Activated T-helper 2 cell treated with anti-CD3 and anti-CD28 coated beads, Interferon-gamma antibody, Interleukin-2, Interleukin-4, amounts not matched to agents 10 μg/mL and 5 μg/mL and 100 μg/mL, durations not matched to agents 14 hours and 24 hours and 36 hours (primary cell): ENCODE results near the gene ALDH6A1. TPM values are rescaled to one million over a fixed set of nuclear protein-coding genes. Genes with fewer than 3 reads are reported as not detected.
A peak's percentile ranks its signal among the peaks of the same experiment; 100 is the strongest.

Experiments
- DNase-seq: peaks from one replicate; pipeline ENCODE4 v3.0.0; 2021; ENCODE audit warnings: low spot score
- H3K27ac Mint-ChIP-seq: one replicate; pipeline ENCODE4 v1.8.0; 2021; ENCODE audit warnings: mixed read lengths
- H3K27me3 Mint-ChIP-seq: one replicate; pipeline ENCODE4 v1.8.0; 2021; ENCODE audit warnings: low read depth, mixed read lengths
- H3K36me3 Mint-ChIP-seq: one replicate; pipeline ENCODE4 v1.8.0; 2021; ENCODE audit warnings: low read depth, mixed read lengths
- H3K4me1 Mint-ChIP-seq: one replicate; pipeline ENCODE4 v1.8.0; 2021; ENCODE audit warnings: low read depth, mixed read lengths
- H3K4me3 Mint-ChIP-seq: one replicate; pipeline ENCODE4 v1.8.0; 2021; ENCODE audit warnings: low read depth, mild to moderate bottlenecking, moderate library complexity, mixed read lengths
- H3K9me3 Mint-ChIP-seq: one replicate; pipeline ENCODE4 v1.8.0; 2021; ENCODE audit warnings: mixed read lengths
- intact Hi-C: fragments of 100-400 bp; cut with micrococcal nuclease; formaldehyde crosslinking; loops from one replicate; pipeline ENCODE4 v1.15.1; 2023
- total RNA-seq: library from RNA; stranded (reverse); gene quantifications from 2 replicates; pipeline ENCODE4 v1.2.3, GENCODE V29; 2022

ALDH6A1 gene
- total RNA-seq, 1 donor from 2014 or later: 14.8 TPM

DNA sequence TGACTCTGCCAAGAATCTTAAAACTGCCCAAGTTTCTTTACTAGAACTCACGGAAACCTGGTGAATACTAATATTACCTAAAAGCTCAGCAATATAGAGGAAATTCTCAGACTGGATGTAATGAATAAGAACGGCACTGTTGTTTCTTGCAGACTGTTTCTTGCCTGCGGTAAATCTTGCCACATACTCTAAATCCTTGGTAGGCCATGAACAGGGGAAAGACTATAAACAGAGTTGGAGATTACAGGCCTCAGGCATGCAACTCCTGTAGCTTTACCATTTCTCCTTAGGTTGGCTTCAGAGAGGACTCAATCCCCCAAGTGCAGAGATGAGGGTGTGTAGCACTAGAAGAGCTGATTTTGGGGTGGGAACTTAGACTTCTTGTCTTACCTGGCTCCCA lies 1.1 kb downstream of the ALDH6A1 start:
- Mint-ChIP-seq H3K4me1 (peaks cover 34% of the 10 kb centered on the region), H3K27ac (no peak overlapping the region), H3K27me3 (no peaks in the 10 kb centered on the region), H3K36me3 (no peaks in the 10 kb centered on the region), H3K9me3 (no peaks in the 10 kb centered on the region), H3K4me3 (peak overlapping the region; percentile 100)
- DNase-seq: no peak
- intact Hi-C loops: no loop called here

DNA sequence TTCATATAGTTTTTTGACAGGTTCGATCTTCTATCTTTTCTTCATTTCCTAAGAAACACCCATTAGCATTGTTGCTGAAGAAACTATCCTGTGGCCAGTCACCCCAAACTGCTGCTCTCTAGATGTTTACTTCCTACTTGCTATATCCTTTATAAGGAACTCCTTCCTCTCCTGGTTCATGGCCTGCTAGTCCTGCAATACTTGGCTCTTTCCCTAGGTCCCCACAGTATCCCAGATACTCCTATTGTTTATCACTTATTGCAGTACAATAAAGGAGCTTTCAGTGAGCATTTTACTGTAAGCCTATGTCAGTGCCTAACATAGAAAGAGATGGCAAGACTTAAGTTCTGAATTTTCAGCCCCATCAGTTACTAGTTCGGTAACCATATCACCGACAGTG lies 2.8 kb downstream of the ALDH6A1 start:
- Mint-ChIP-seq H3K4me1 (peaks cover 32% of the 10 kb centered on the region), H3K36me3 (no peaks in the 10 kb centered on the region), H3K27me3 (no peaks in the 10 kb centered on the region), H3K4me3 (no peak overlapping the region), H3K9me3 (no peaks in the 10 kb centered on the region), H3K27ac (no peak overlapping the region)
- intact Hi-C loops: no loop called here
- DNase-seq: no peak

DNA sequence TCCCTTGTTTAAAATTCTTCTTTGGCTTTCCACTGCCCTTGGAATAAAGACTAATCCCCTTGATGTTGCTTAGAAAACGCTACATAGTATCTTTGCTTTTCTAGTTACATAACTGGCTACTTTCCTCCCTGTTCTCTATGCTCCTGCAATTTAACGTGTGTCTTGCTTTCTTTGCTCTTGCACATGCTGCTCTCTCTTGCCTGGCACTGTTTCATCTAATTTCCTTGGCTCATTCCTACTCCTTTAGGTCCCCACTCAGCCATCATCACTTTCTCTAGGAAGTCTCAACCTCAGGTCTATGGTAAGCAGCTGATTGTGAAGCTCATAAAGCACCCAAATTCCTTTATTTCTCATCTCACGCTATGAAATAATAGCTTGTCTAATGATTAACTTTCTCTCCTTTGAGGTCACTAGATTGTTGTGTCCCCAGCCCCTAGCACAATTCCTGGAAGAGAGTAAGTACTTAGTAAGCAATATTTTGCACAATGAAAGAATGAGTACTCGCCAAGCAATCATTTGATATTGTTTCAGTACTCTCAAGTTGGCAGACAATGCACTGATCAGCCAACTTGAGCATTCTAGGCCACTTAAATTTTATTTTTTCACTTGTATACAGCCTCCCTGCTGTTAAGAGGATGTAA lies 3.3 kb downstream of the ALDH6A1 start:
- no peaks in the 10 kb centered on the region for H3K36me3 Mint-ChIP-seq
- H3K9me3 Mint-ChIP-seq: no peaks in the 10 kb centered on the region
- no peak overlapping the region for H3K27ac Mint-ChIP-seq
- intact Hi-C loops: no loop called here
- peaks cover 26% of the 10 kb centered on the region for H3K4me1 Mint-ChIP-seq
- no peak for DNase-seq
- no peaks in the 10 kb centered on the region for H3K27me3 Mint-ChIP-seq
- H3K4me3 Mint-ChIP-seq: no peak overlapping the region

DNA sequence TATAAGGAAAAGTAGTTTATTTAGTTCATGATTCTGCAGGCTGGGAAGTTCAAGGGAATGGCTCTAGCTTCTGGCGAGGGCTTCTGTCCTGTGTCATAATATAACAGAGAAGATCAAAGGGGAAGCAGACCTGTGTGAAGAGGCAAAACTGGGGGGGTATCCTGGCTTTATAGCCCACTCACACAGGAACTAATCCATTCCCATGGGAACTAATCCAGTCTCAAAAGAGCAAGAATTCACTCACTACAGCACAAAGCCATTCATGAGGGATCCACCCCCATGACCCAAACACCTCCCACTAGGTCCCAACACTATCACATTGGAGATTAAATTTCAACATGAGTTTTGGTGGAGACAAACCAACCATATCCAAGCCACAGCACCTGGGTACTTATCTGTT lies 6.9 kb downstream of the ALDH6A1 start:
- no peak for DNase-seq
- H3K9me3 Mint-ChIP-seq: no peaks in the 10 kb centered on the region
- H3K27me3 Mint-ChIP-seq: no peaks in the 10 kb centered on the region
- no peak overlapping the region for H3K27ac Mint-ChIP-seq
- intact Hi-C loops: no loop called here
- no peak overlapping the region for H3K4me3 Mint-ChIP-seq
- peaks cover 6% of the 10 kb centered on the region for H3K4me1 Mint-ChIP-seq
- no peaks in the 10 kb centered on the region for H3K36me3 Mint-ChIP-seq

DNA sequence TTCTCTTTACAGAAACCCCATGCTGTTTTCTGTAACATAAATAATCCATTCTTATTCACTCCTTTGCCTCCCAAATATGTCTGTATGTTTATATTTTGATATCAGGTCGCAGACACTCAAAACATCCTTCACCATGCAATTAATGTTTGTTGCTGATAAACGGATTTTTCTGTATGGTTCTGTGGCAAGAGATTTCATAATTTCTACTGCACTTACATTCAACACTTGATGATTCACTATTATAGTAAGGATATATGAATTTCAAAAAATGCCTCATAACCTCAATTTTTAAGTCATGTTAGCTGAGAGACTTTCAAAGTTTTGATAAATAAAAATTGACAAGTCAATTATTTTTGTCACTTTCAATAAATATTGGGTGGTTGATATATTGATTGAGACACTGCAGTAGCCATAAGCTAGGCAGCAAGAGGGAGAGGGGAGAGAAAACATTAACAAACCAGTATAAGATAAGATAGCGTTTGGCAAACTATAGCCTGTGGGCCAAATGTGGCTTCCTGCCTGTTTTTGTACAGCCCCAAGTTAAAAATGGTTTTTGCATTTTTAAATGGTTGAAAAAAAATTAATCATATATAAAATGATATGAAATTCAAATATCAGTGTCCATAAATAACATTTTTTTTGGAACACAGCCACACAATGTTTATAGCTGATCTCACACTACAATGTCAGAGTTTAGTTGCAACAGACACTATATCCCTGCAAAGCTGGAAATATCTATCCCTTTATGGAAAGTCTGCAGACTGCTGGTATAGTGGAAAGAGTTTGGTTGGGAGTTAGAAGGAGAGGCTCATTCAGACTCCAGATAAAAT lies 18.3 kb downstream of the ALDH6A1 start:
- Mint-ChIP-seq H3K9me3 (no peaks in the 10 kb centered on the region), H3K4me3 (no peak overlapping the region), H3K27ac (no peak overlapping the region), H3K36me3 (peaks cover 25% of the 10 kb centered on the region), H3K4me1 (peaks cover 1% of the 10 kb centered on the region), H3K27me3 (no peaks in the 10 kb centered on the region)
- intact Hi-C loops: no loop called here
- no peak for DNase-seq

DNA sequence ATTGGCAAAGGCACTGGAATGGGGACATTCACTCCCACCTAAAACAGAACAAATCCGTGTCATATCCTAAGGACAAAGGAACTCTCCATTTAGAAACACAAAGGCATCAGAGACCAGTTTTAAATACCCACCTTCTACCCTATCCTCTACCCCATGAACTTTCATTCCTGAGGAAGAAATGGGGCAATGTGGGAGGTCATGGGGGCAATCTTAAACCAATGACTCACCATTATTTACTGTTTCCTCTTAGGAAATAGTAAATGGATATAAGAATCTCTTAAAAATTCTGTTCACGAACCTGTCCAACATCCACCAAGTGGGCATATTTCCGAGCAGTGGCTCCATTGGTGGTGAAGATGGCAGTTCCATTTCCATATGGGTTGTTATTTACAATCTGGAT lies 19.4 kb downstream of the ALDH6A1 start:
- Mint-ChIP-seq H3K4me3 (no peak overlapping the region), H3K9me3 (no peaks in the 10 kb centered on the region), H3K4me1 (peaks cover 1% of the 10 kb centered on the region), H3K27ac (no peak overlapping the region), H3K27me3 (no peaks in the 10 kb centered on the region), H3K36me3 (peaks cover 30% of the 10 kb centered on the region)
- DNase-seq: no peak
- intact Hi-C loops: no loop called here

DNA sequence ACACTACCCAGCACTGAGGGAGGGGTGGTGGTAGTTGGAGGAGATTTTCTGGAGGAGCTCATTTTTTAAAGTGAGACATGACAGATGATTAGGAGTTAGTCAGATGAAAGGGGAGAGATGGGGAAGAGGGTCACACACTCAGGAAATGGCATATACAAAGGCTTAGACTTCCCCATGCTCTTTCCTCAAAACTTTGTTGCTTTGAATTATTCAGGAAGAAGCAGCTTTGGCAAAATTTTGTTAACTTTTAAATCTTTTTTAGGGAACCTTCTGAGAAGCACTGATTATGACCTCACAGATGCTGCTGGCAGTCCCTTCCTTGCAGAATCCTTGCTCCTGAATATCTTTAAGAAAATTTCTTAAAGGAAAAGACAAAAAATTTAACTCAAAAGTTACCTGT lies 19.8 kb downstream of the ALDH6A1 start:
- Mint-ChIP-seq H3K27me3 (no peaks in the 10 kb centered on the region), H3K36me3 (peaks cover 30% of the 10 kb centered on the region), H3K9me3 (no peaks in the 10 kb centered on the region), H3K4me3 (no peak overlapping the region), H3K27ac (no peak overlapping the region), H3K4me1 (peaks cover 1% of the 10 kb centered on the region)
- intact Hi-C loops: no loop called here
- DNase-seq: no peak

DNA sequence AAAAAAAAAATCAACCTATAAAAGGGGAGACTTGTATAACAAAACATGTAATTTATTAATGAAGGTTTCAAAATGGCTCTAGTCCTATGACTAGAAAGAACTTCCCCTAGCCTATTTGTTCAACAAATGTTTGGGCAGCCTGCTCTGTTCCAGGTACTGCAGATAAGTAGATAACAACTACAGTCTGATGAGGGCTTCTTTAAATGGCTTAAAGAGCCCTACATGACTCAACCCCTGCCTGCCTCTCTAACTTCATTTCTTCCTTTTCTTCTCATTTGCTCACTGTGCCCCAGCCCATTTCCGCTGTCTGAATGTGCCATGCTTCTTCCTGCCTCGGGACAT lies 21.5 kb downstream of the ALDH6A1 start:
- intact Hi-C loops: no loop called here
- no peak overlapping the region for H3K27ac Mint-ChIP-seq
- peaks cover 1% of the 10 kb centered on the region for H3K4me1 Mint-ChIP-seq
- peaks cover 27% of the 10 kb centered on the region for H3K36me3 Mint-ChIP-seq
- H3K9me3 Mint-ChIP-seq: no peaks in the 10 kb centered on the region
- no peak overlapping the region for H3K4me3 Mint-ChIP-seq
- no peaks in the 10 kb centered on the region for H3K27me3 Mint-ChIP-seq
- DNase-seq: no peak

DNA sequence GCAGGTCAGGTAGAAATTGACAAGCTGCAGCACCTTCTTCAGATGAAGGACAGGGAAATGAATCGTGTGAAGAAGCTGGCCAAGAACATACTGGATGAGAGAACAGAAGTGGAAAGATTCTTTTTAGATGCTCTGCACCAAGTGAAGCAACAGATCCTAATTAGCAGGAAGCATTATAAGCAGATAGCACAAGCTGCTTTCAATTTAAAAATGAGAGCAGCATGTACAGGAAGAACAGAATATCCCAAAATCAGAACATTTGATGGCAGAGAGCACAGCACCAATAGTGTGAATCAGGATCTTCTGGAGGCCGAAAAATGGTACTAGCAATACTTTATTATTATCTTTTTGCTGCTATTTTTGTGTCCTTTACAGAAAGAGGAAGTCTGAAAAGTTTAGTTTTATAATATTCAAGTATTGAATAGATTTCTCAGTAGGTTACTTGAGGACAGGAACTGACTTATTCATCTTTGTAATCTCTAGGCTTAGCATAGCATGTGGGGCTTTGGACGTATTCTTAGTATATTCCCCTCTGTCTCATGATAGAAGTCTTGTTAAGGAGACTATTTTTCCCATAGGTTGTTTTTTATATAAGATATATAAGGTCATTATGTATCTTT lies 34.3 kb downstream of the ALDH6A1 start:
- intact Hi-C loops: loop anchor here (10.0 kb wide), 1 partner anchor 305 kb away; no protein-coding TSS in a partner anchor
- Mint-ChIP-seq H3K4me3 (no peak overlapping the region), H3K9me3 (no peaks in the 10 kb centered on the region), H3K27me3 (no peaks in the 10 kb centered on the region), H3K36me3 (no peaks in the 10 kb centered on the region), H3K27ac (no peak overlapping the region), H3K4me1 (no peaks in the 10 kb centered on the region)
- no peak for DNase-seq

DNA sequence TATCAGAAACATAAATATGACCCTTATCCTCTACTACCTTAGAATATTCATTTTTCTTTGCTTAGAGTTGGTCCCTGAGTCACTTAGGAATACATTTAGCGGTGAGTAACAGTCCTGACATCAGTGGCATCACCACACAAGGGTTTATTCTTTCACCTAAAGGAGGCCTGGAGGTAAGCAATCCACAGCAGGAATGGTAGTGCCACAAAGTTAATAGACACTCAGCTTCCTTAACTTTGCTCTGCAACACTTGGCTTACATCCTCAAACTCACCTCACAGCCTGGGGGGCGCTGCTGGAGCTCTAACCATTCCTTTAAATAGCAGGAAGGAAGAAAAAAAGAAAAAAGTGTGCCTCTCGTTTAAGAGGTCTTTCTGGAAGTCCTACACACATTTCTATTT lies 36.0 kb downstream of the ALDH6A1 start:
- DNase-seq: no peak
- Mint-ChIP-seq H3K4me3 (no peak overlapping the region), H3K27ac (no peak overlapping the region), H3K9me3 (no peaks in the 10 kb centered on the region), H3K4me1 (no peaks in the 10 kb centered on the region), H3K27me3 (no peaks in the 10 kb centered on the region), H3K36me3 (no peaks in the 10 kb centered on the region)
- intact Hi-C loops: loop anchor here (10.0 kb wide), 1 partner anchor 303 kb away; no protein-coding TSS in a partner anchor

DNA sequence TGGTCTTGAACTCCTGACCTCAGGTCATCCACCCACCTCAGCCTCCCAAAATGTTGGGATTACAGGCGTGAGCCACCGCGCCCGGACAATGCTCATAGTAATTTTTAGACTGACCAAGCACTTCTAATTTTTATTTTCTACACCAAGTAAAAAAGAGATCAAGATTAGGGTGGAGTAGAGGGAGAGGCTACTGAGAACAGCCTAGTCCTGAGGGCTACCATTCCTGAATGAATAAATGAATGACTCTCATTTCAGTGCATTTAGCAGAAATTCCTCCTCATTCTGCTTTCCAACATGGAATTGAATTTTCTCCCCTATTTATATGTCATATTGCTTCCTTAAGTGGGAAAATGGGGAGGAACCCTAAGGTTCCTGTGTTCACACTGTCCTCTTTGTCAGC lies 38.7 kb downstream of the ALDH6A1 start:
- Mint-ChIP-seq H3K4me3 (no peak overlapping the region), H3K27ac (no peak overlapping the region), H3K9me3 (no peaks in the 10 kb centered on the region), H3K36me3 (no peaks in the 10 kb centered on the region), H3K27me3 (no peaks in the 10 kb centered on the region), H3K4me1 (no peaks in the 10 kb centered on the region)
- intact Hi-C loops: loop anchor here (10.0 kb wide), 1 partner anchor 301 kb away; no protein-coding TSS in a partner anchor
- no peak for DNase-seq

DNA sequence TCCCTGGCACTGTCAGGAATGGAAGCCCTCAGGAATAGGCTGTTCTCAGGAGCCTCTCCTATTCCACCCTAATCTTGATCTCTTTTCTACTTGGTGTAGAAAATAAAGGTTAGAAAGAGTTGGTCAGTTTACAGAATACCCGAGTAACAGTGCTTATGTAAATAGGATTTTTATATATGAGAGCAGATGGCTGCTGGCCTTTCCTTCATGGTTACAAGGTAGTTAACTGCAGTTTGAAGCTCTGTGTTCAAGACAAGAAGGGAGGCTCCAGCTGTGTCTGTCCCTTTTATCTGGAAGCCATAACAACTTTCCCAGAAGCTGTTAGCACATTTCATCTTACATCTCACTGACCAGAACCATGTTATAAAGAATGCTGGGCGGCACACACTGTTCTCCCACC lies 42.0 kb downstream of the ALDH6A1 start:
- Mint-ChIP-seq H3K4me3 (no peak overlapping the region), H3K27ac (no peak overlapping the region), H3K36me3 (no peaks in the 10 kb centered on the region), H3K4me1 (no peaks in the 10 kb centered on the region), H3K27me3 (no peaks in the 10 kb centered on the region), H3K9me3 (no peaks in the 10 kb centered on the region)
- DNase-seq: no peak
- intact Hi-C loops: loop anchor here (10.0 kb wide), 1 partner anchor 297 kb away; no protein-coding TSS in a partner anchor
